HepG2 (cell line): Measurements from ENCODE around the gene TPI1. TPM values are rescaled to one million over a fixed set of nuclear protein-coding genes. Genes with fewer than 3 reads are reported as not detected.

ENCODE experiments used
- AKAP8 ChIP-seq: sonication (generic); formaldehyde crosslinking; IDR thresholded peaks from 2 replicates; pipeline ENCODE4 v1.5.1; 2020; ENCODE audit warnings: mild to moderate bottlenecking, missing genetic modification reagents
- ATF7 ChIP-seq, 2 experiments: fragments of 450-650 bp in 1 of 2; sonication (generic) in 1 of 2; formaldehyde crosslinking in 1 of 2; IDR thresholded peaks; 2 replicates each; pipeline versions ENCODE4 v1.4.0 to v1.6.1; 2016 to 2020; ENCODE audit warnings: antibody characterized with exemption in 1 of 2, mild to moderate bottlenecking in 1 of 2, missing genetic modification reagents in 1 of 2
- CERS6 ChIP-seq: sonication (generic); formaldehyde crosslinking; IDR thresholded peaks from 2 replicates; pipeline ENCODE4 v1.5.0; 2020; ENCODE audit warnings: missing genetic modification reagents
- DMTF1 ChIP-seq: sonication (generic); formaldehyde crosslinking; IDR thresholded peaks from 2 replicates; pipeline ENCODE4 v1.4.0; 2020; ENCODE audit warnings: mild to moderate bottlenecking, missing genetic modification reagents
- FOSL1 ChIP-seq: sonication (generic); formaldehyde crosslinking; IDR thresholded peaks from 2 replicates; pipeline ENCODE4 v1.9.0; 2021; ENCODE audit warnings: missing genetic modification reagents, borderline replicate concordance
- HNRNPK ChIP-seq: fragments of 200-400 bp; formaldehyde crosslinking; IDR thresholded peaks from 2 replicates; pipeline ENCODE4 v1.6.1; 2018; ENCODE audit warnings: low read length, low read depth, moderate library complexity, mild to moderate bottlenecking; ENCODE audit not compliant: poor library complexity, severe bottlenecking
- KAT2B ChIP-seq: fragments of 150-350 bp; IDR thresholded peaks from 2 replicates; pipeline ENCODE4 v1.6.1; 2014; ENCODE audit warnings: low read depth, low read length, borderline replicate concordance
- NR2F1 ChIP-seq, 2 experiments: fragments of 450-650 bp in 1 of 2; formaldehyde crosslinking in 1 of 2; IDR thresholded peaks; 2 replicates each; pipeline versions ENCODE4 v1.5.0 to v1.6.1; 2016 to 2020; ENCODE audit warnings: mild to moderate bottlenecking in 1 of 2, missing compliant biosample characterization in 1 of 2, missing genetic modification reagents in 1 of 2, moderate library complexity in 1 of 2
- REPIN1 ChIP-seq: sonication (generic); formaldehyde crosslinking; IDR thresholded peaks from 2 replicates; pipeline ENCODE4 v1.8.0; 2022; ENCODE audit warnings: missing genetic modification reagents, low read depth, mild to moderate bottlenecking, borderline replicate concordance
- SATB2 ChIP-seq: sonication (generic); formaldehyde crosslinking; IDR thresholded peaks from 2 replicates; pipeline ENCODE4 v1.5.0; 2020; ENCODE audit warnings: missing genetic modification reagents
- SP4 ChIP-seq: sonication (generic); formaldehyde crosslinking; IDR thresholded peaks from 2 replicates; pipeline ENCODE4 v1.8.1; 2023; ENCODE audit warnings: mild to moderate bottlenecking, missing genetic modification reagents
- SRSF1 ChIP-seq: fragments of 200-400 bp; formaldehyde crosslinking; optimal IDR thresholded peaks from 2 replicates; pipeline ENCODE3; 2017; ENCODE audit warnings: mild to moderate bottlenecking, low read depth, low read length, moderate library complexity
- THAP11 ChIP-seq: IDR thresholded peaks from 2 replicates; pipeline ENCODE4 v1.6.1; 2016; ENCODE audit warnings: missing biosample characterization, missing genetic modification reagents
- ZNF121 ChIP-seq: sonication (generic); formaldehyde crosslinking; IDR thresholded peaks from 2 replicates; pipeline ENCODE4 v1.5.0; 2020; ENCODE audit warnings: mild to moderate bottlenecking, missing genetic modification reagents
- ZNF205 ChIP-seq: IDR thresholded peaks from 2 replicates; pipeline ENCODE4 v1.6.1; 2018; ENCODE audit warnings: missing biosample characterization, missing genetic modification reagents
- ZNF274 ChIP-seq: sonication (generic); formaldehyde crosslinking; IDR thresholded peaks from 2 replicates; pipeline ENCODE4 v1.5.1; 2020; ENCODE audit warnings: mild to moderate bottlenecking, missing genetic modification reagents
- ZNF292 ChIP-seq: sonication (generic); formaldehyde crosslinking; IDR thresholded peaks from 2 replicates; pipeline ENCODE4 v1.8.1; 2022; ENCODE audit warnings: mild to moderate bottlenecking, low read depth, missing genetic modification reagents, borderline replicate concordance
- ZNF326 ChIP-seq: sonication (generic); formaldehyde crosslinking; IDR thresholded peaks from 2 replicates; pipeline ENCODE4 v1.4.0; 2020; ENCODE audit warnings: missing genetic modification reagents, borderline replicate concordance
- ZNF468 ChIP-seq: sonication (generic); formaldehyde crosslinking; IDR thresholded peaks from 2 replicates; pipeline ENCODE4 v1.8.0; 2022; ENCODE audit warnings: mild to moderate bottlenecking, moderate library complexity, missing genetic modification reagents
- ZNF670 ChIP-seq: sonication (generic); formaldehyde crosslinking; IDR thresholded peaks from 2 replicates; pipeline ENCODE4 v1.8.0; 2022; ENCODE audit warnings: mild to moderate bottlenecking, missing genetic modification reagents, borderline replicate concordance
- ZNF788 ChIP-seq: sonication (generic); formaldehyde crosslinking; IDR thresholded peaks from 2 replicates; pipeline ENCODE4 v1.5.0; 2020; ENCODE audit warnings: mild to moderate bottlenecking, missing genetic modification reagents, borderline replicate concordance
- ZNF878 ChIP-seq: sonication (generic); formaldehyde crosslinking; IDR thresholded peaks from 2 replicates; pipeline ENCODE4 v1.8.1; 2023; ENCODE audit warnings: mild to moderate bottlenecking, missing genetic modification reagents, moderate library complexity
- polyA plus RNA-seq, 8 experiments: library from polyadenylated mRNA; depleted of rRNA in 3 of 8; stranded (reverse) in 7 of 8; unstranded in 1 of 8; fragments of >200 nt; fragmentation: Illumina TruSeq in 4 of 8; extraction: Trizol in 4 of 8; gene quantifications; 2 replicates each; pipeline versions ENCODE4 v1.2.1 to v1.2.3, GENCODE V29; 2011 to 2016; ENCODE audit warnings: low read depth in 4 of 8, missing spikeins in 1 of 8, mixed read lengths in 1 of 8; ENCODE audit not compliant: insufficient read depth in 1 of 8
- total RNA-seq, 5 experiments: library from RNA; depleted of rRNA; stranded (reverse); fragments of >200 nt; fragmentation: Illumina TruSeq; extraction: Trizol; gene quantifications; 2 replicates each; pipeline ENCODE4 v1.2.3, GENCODE V29; 2016; ENCODE audit warnings: low read depth in 1 of 5
- TF ChIP-seq, protein P1 (sequence below): sonication (generic); formaldehyde crosslinking; IDR thresholded peaks from 2 replicates; pipeline ENCODE4 v1.8.0; 2022; ENCODE audit warnings: missing genetic modification reagents, mild to moderate bottlenecking, borderline replicate concordance

The TPI1 gene
- total and polyA plus RNA-seq, 2 of the 13 experiments (the other 11 are each of a cell fraction or from before 2014, with no cell fraction given) = 945 to 2,535 TPM

DNA sequence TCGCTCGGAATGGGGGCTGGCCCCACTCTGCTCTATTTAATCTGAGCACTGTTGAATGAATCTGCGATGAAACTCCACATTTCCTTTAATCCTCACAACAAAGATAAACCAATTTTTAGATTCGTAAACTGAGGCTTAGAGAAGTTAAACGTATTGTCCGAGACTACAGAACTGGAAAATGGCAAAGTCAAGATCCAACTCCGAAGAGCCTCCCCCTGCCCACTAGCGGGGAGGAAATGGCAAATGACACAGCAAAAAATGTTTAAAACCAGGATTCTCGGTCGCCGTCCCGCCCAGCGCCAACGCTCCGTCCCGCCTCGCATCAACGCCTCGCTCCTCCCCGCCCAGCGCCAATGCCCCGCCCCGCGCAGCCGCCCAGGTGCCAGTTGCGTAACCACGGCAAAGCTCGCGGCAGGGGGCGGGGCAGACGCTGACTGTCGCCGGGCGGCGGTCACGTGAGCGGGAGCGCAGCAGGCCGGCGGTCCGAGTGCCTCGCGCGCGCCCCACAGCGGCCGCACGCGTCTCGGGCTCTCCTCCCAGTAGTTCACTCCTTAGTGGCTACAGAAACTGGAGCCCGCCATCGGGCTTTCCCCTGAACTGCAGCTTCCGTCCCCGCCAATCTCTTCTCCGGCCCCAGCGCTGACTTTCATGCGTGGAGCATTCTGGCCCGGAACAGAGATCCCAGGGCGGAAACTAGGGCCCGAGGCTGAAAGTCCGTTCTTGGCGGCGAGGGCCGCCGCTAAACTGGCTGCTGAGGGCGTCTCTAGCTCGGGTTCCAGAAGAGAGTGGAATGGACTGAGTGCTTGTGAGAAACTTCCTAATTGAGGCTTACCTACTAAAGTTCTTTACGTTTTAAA lies 23.7 kb downstream of the TPI1 start (continued):
- TF ChIP-seq CERS6 (CRISPR knock-in tag) (no peak), SRSF1 (peak; percentile 43), SATB2 (CRISPR knock-in tag) (0 out of 2 replicates have a peak, but pooled peaks have one; percentile 56), ATF7 (IDR thresholded peaks at IDR 0.05) (no peak), ATF7 (CRISPR knock-in tag; IDR thresholded peaks at IDR 0.05) (no peak; the same call in 1 of the 2 replicates), NR2F1 (CRISPR knock-in tag; IDR thresholded peaks at IDR 0.05) (no peak), DMTF1 (CRISPR knock-in tag) (no peak), ZNF670 (CRISPR knock-in tag) (0 out of 2 replicates have a peak, but pooled peaks have one; percentile 33), SP4 (CRISPR knock-in tag) (peak; percentile 98), ZNF121 (CRISPR knock-in tag) (no peak), ZNF326 (CRISPR knock-in tag) (no peak), REPIN1 (CRISPR knock-in tag) (peak; percentile 79), ZNF878 (CRISPR knock-in tag) (no peak), ZNF292 (no peak), FOSL1 (CRISPR knock-in tag) (no peak), KAT2B (no peak), AKAP8 (CRISPR knock-in tag) (peak; percentile 97), ZNF788 (CRISPR knock-in tag) (peak; percentile 99), THAP11 (CRISPR knock-in tag) (peak; percentile 88), ZNF468 (CRISPR knock-in tag) (no peak), HNRNPK (peak; percentile 69), ZNF274 (CRISPR knock-in tag) (peak; percentile 54), ZNF205 (CRISPR knock-in tag) (no peak; the same call in 1 of the 2 replicates)
- TF ChIP-seq, protein P1, sequence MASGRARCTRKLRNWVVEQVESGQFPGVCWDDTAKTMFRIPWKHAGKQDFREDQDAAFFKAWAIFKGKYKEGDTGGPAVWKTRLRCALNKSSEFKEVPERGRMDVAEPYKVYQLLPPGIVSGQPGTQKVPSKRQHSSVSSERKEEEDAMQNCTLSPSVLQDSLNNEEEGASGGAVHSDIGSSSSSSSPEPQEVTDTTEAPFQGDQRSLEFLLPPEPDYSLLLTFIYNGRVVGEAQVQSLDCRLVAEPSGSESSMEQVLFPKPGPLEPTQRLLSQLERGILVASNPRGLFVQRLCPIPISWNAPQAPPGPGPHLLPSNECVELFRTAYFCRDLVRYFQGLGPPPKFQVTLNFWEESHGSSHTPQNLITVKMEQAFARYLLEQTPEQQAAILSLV = peak; percentile 89
